ENCODE results near the gene TBC1D7.

DNA sequence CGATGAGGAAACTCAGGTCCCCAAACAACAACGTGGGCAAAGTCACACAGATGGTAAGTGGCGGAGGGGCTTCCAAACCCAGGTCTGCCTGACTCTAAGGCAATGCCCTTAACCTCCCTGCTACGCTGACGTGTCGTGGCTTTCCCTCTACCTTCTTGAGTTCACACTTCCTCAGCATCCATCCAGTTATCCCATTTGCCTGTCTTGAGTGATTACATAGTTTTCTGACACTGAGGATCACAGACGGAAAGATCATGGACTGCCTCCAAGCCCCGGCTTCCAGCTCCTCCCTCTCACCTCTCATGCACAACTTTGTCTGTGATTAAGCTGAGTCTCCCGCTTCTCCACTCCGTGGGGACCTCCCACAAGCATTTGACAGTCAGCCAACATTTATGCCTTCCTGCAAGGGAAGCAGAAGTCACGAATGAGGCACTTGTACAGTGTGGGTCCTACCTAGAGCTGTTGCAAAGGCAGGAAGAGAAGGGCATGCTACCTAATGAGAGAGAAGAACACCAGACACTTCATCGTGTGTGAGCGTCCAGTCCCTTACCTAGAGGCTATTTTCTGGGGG, 33.8 kb downstream of the TBC1D7 start:
- TF ChIP-seq SP1 (IDR thresholded peaks at IDR 0.05) (no peak), BHLHE40 (IDR thresholded peaks at IDR 0.05; ENCODE audit: borderline replicate concordance) (no peak), FOXM1 (IDR thresholded peaks at IDR 0.05; ENCODE audit: borderline replicate concordance) (no peak), NFRKB (IDR thresholded peaks at IDR 0.05) (no peak), ELF4 (IDR thresholded peaks at IDR 0.05) (no peak), TARDBP (IDR thresholded peaks at IDR 0.05) (no peak)
